H1 (cell line): ENCODE data around the gene BIN1. TPM values are rescaled to one million over a fixed set of nuclear protein-coding genes. Genes with fewer than 3 reads are reported as not detected.

Experiments
- CTCF ChIA-PET: fragments of 300-600 bp; sonication (Branson Sonifier 250); formaldehyde crosslinking; loops from one replicate; lab custom pipeline; 2021; ENCODE audit not compliant: partially characterized antibody; lab: Charles Lee
- POLR2A ChIA-PET: fragments of 300-600 bp; sonication (Branson Sonifier 250); formaldehyde crosslinking; loops from one replicate; lab custom pipeline; 2021; ENCODE audit warnings: inconsistent platforms; ENCODE audit not compliant: partially characterized antibody; lab: Charles Lee
- DNase-seq, 2 experiments: peaks; one replicate each; pipeline versions ENCODE4 v3.0.0 to v3.0.0-alpha.2; 2010 to 2022; ENCODE audit warnings: low spot score in 2 of 2, low read depth in 1 of 2, mixed read lengths in 1 of 2
- FAIRE-seq: peaks from 2 replicates; lab custom pipeline; 2011; peaks lifted over from hg19 to GRCh38; lab: Jason Lieb, UNC
- H2AFZ ChIP-seq: 2 replicates; pipeline ENCODE4 v1.8.1; 2012; ENCODE audit warnings: low read length, inconsistent platforms
- H2AK5ac ChIP-seq: 2 replicates; pipeline ENCODE4 v1.6.1; 2013; ENCODE audit warnings: low read depth, low read length
- H2BK120ac ChIP-seq: replicated peaks from 2 replicates; pipeline ENCODE3; 2013; ENCODE audit warnings: low read depth, low read length, inconsistent platforms
- H2BK12ac ChIP-seq: 2 replicates; pipeline ENCODE4 v1.6.1; 2013; ENCODE audit warnings: low read depth, low read length
- H2BK15ac ChIP-seq: 2 replicates; pipeline ENCODE4 v1.6.1; 2013; ENCODE audit warnings: low read length
- H2BK20ac ChIP-seq: 2 replicates; pipeline ENCODE4 v1.6.1; 2013; ENCODE audit warnings: low read length
- H2BK5ac ChIP-seq: 2 replicates; pipeline ENCODE4 v1.6.1; 2013; ENCODE audit warnings: low read depth, low read length
- H3K14ac ChIP-seq: 2 replicates; pipeline ENCODE4 v1.6.1; 2013; ENCODE audit warnings: inconsistent platforms; ENCODE audit not compliant: insufficient read length
- H3K18ac ChIP-seq: 2 replicates; pipeline ENCODE4 v1.6.1; 2013; ENCODE audit warnings: low read length; ENCODE audit errors: extremely low read depth
- H3K23ac ChIP-seq: 2 replicates; pipeline ENCODE4 v1.6.1; 2013; ENCODE audit warnings: inconsistent platforms; ENCODE audit not compliant: insufficient read length
- H3K23me2 ChIP-seq: 2 replicates; pipeline ENCODE4 v1.6.1; 2013; ENCODE audit warnings: low read depth, low read length
- H3K27ac ChIP-seq: 2 replicates; pipeline ENCODE4 v1.6.1; 2011; ENCODE audit warnings: low read depth, low read length, inconsistent platforms
- H3K27me3 ChIP-seq, 4 experiments: replicated peaks in 1 of 4; 1 replicate in 1 of 4; 2 replicates in 3 of 4; pipeline versions ENCODE4 v1.6.1 to v1.8.1; 2011 to 2013; ENCODE audit warnings: low read length in 3 of 4, mild to moderate bottlenecking in 3 of 4, inconsistent platforms in 2 of 4, mixed read lengths in 2 of 4, moderate library complexity in 1 of 4; ENCODE audit not compliant: control insufficient read depth in 3 of 4, insufficient read depth in 3 of 4; ENCODE audit errors: extremely low read depth in 1 of 4
- H3K36me3 ChIP-seq, 4 experiments: 2 replicates each; pipeline versions ENCODE4 v1.6.1 to v1.8.1; 2011 to 2013; ENCODE audit warnings: mild to moderate bottlenecking in 4 of 4, low read length in 3 of 4, moderate library complexity in 2 of 4, control low read depth in 1 of 4, inconsistent platforms in 1 of 4; ENCODE audit not compliant: insufficient read depth in 4 of 4, control insufficient read depth in 2 of 4
- H3K4ac ChIP-seq: replicated peaks from 2 replicates; pipeline ENCODE3; 2013; ENCODE audit warnings: low read length, low read depth, mixed read lengths, inconsistent platforms; ENCODE audit not compliant: insufficient read length
- H3K4me1 ChIP-seq, 4 experiments: replicated peaks in 1 of 4; 1 replicate in 1 of 4; 2 replicates in 3 of 4; pipeline versions ENCODE4 v1.6.1 to v1.8.1; 2011 to 2013; ENCODE audit warnings: low read length in 3 of 4, inconsistent platforms in 2 of 4, mixed read lengths in 1 of 4; ENCODE audit not compliant: insufficient read depth in 4 of 4, control insufficient read depth in 3 of 4
- H3K4me2 ChIP-seq, 2 experiments: 2 replicates each; pipeline versions ENCODE4 v1.6.1 to v1.8.1; 2011 to 2013; ENCODE audit warnings: low read depth in 2 of 2, low read length in 2 of 2, control low read depth in 1 of 2, inconsistent platforms in 1 of 2, mild to moderate bottlenecking in 1 of 2; ENCODE audit not compliant: insufficient read depth in 1 of 2
- H3K4me3 ChIP-seq, 4 experiments: fragments of 200-600, 300-600 bp in 1 of 4; sonication (generic), shearing (Covaris generic), sonication (Bioruptor Twin) in 1 of 4; 2 replicates each; pipeline versions ENCODE4 v1.5.1 to v1.8.1; 2011 to 2016; ENCODE audit warnings: low read length in 4 of 4, low read depth in 3 of 4, control low read depth in 2 of 4, inconsistent platforms in 2 of 4, mild to moderate bottlenecking in 2 of 4, mixed read lengths in 1 of 4, moderate library complexity in 1 of 4; ENCODE audit not compliant: insufficient read depth in 2 of 4; ENCODE audit errors: extremely low read depth in 1 of 4
- H3K56ac ChIP-seq: replicated peaks from 2 replicates; pipeline ENCODE3; 2013; ENCODE audit warnings: low read depth, mild to moderate bottlenecking, mixed read lengths, low read length, inconsistent platforms; ENCODE audit not compliant: insufficient read length
- H3K79me1 ChIP-seq: 2 replicates; pipeline ENCODE4 v1.6.1; 2013; ENCODE audit warnings: low read depth, low read length, control low read depth
- H3K79me2 ChIP-seq, 2 experiments: 2 replicates each; pipeline versions ENCODE4 v1.6.1 to v1.8.1; 2012 to 2013; ENCODE audit warnings: low read length in 2 of 2, mild to moderate bottlenecking in 2 of 2, inconsistent platforms in 1 of 2; ENCODE audit not compliant: insufficient read depth in 2 of 2, control insufficient read depth in 1 of 2
- H3K9ac ChIP-seq, 4 experiments: replicated peaks in 1 of 4; 1 replicate in 1 of 4; 2 replicates in 3 of 4; pipeline versions ENCODE4 v1.6.1 to v1.8.1; 2011 to 2013; ENCODE audit warnings: low read depth in 3 of 4, low read length in 3 of 4, control low read depth in 2 of 4, mild to moderate bottlenecking in 2 of 4, moderate library complexity in 2 of 4, inconsistent platforms in 1 of 4; ENCODE audit errors: extremely low read depth in 1 of 4
- H3K9me3 ChIP-seq, 2 experiments: 2 replicates each; pipeline versions ENCODE4 v1.6.1 to v1.8.1; 2012 to 2013; ENCODE audit warnings: mild to moderate bottlenecking in 2 of 2, moderate library complexity in 2 of 2, control low read depth in 1 of 2, inconsistent platforms in 1 of 2, low read depth in 1 of 2, low read length in 1 of 2, mixed read lengths in 1 of 2; ENCODE audit not compliant: insufficient read depth in 2 of 2
- H4K20me1 ChIP-seq, 2 experiments: replicated peaks in 1 of 2; 2 replicates each; pipeline versions ENCODE3 to v1.8.1; 2011 to 2013; ENCODE audit warnings: inconsistent platforms in 2 of 2, low read length in 2 of 2, mild to moderate bottlenecking in 1 of 2; ENCODE audit not compliant: insufficient read depth in 2 of 2, control insufficient read depth in 1 of 2
- H4K5ac ChIP-seq: 2 replicates; pipeline ENCODE4 v1.6.1; 2013; ENCODE audit warnings: low read length, low read depth, mixed read lengths, inconsistent platforms; ENCODE audit not compliant: insufficient read length
- H4K8ac ChIP-seq: 2 replicates; pipeline ENCODE4 v1.8.0; 2013; ENCODE audit warnings: mild to moderate bottlenecking, moderate library complexity, low read length, inconsistent platforms; ENCODE audit not compliant: insufficient read depth; ENCODE audit errors: extremely low read depth
- H4K91ac ChIP-seq: replicated peaks from 2 replicates; pipeline ENCODE3; 2013; ENCODE audit warnings: low read length, mixed read lengths, inconsistent platforms; ENCODE audit not compliant: insufficient read length
- CBX8 ChIP-seq: fragments of 300-800, 300-1000 bp; sonication (generic); IDR thresholded peaks from 2 replicates; pipeline ENCODE4 v1.7.1; 2016; ENCODE audit warnings: low read depth, low read length, borderline replicate concordance
- CTBP2 ChIP-seq: IDR thresholded peaks from 2 replicates; pipeline ENCODE4 v1.7.0; 2011; ENCODE audit warnings: borderline replicate concordance, mild to moderate bottlenecking, moderate library complexity, mixed read lengths, low read length; ENCODE audit not compliant: insufficient read depth, insufficient read length
- KDM5A ChIP-seq: fragments of 200-600 bp; IDR thresholded peaks from 2 replicates; pipeline ENCODE4 v1.7.1; 2012; ENCODE audit warnings: mild to moderate bottlenecking, low read length, inconsistent platforms, mixed read lengths
- RXRA ChIP-seq: IDR thresholded peaks from 2 replicates; pipeline ENCODE4 v1.6.1; 2011; ENCODE audit warnings: low read depth, mild to moderate bottlenecking, low read length, moderate library complexity; ENCODE audit not compliant: insufficient read depth
- TAF1 ChIP-seq: IDR thresholded peaks from 2 replicates; pipeline ENCODE4 v1.6.1; 2011; ENCODE audit warnings: mild to moderate bottlenecking, low read depth, low read length
- polyA plus RNA-seq, 7 experiments: library from polyadenylated mRNA; depleted of rRNA in 3 of 7; stranded (reverse) in 5 of 7; unstranded in 2 of 7; fragments of >200 nt in 5 of 7; fragments of 200-250 nt in 2 of 7; gene quantifications; 1 replicate in 5 of 7; 2 replicates in 1 of 7; 4 replicates in 1 of 7; pipeline versions ENCODE4 v1.2.1 to v1.2.3, GENCODE V29; 2011 to 2013; ENCODE audit warnings: missing spikeins in 2 of 7, mixed read lengths in 2 of 7
- small RNA-seq: library from polyadenylated mRNA; stranded (forward); fragments of <200 nt; extraction: miRNeasy Mini kit (QIAGEN cat#:217004); gene quantifications from one replicate; pipeline ENCODE3, GENCODE V24; 2013; ENCODE audit not compliant: insufficient read depth
- total RNA-seq: library from RNA; stranded (reverse); fragmentation: NEBNext Ultra II Directional; extraction: Animal tissue kit (Norgen Biotek cat#: 25700); gene quantifications from 2 replicates; pipeline ENCODE4 v1.2.1, GENCODE V29; 2021

BIN1 gene
- total and polyA plus RNA-seq, 2 of the 8 experiments (the other 6 are each of a cell fraction or from before 2014, with no cell fraction given) = 23.6 to 35.6 TPM

GRCh38 chr2:126998486-126998885 lies 108.5 kb downstream of the BIN1 start:
- H3K9ac ChIP-seq = no peak overlapping the region
- no peak overlapping the region for H3K18ac ChIP-seq
- no peak overlapping the region for H3K4ac ChIP-seq
- no peaks in the 10 kb centered on the region for H3K79me1 ChIP-seq
- H2AFZ ChIP-seq = no peak overlapping the region
- no peaks in the 10 kb centered on the region for H4K20me1 ChIP-seq
- ChIA-PET CTCF (no interaction called here), POLR2A (no interaction called here)
- H3K4me1 ChIP-seq = 0 out of 7 replicates have a peak, but pooled peaks cover 0 to 2% (median 0%) of the 10 kb centered on the region in 4 experiments
- H4K91ac ChIP-seq = no peak overlapping the region
- no peak overlapping the region for H2BK12ac ChIP-seq
- H4K8ac ChIP-seq = no peak overlapping the region
- H3K79me2 ChIP-seq = no peaks in the 10 kb centered on the region
- no peak overlapping the region for H3K4me3 ChIP-seq
- no peak overlapping the region for H2BK20ac ChIP-seq
- no peak overlapping the region for H2BK5ac ChIP-seq
- H3K23ac ChIP-seq = no peak overlapping the region
- no peaks in the 10 kb centered on the region for H3K9me3 ChIP-seq
- no peak overlapping the region for H3K56ac ChIP-seq
- H3K27ac ChIP-seq = no peak overlapping the region
- H2BK120ac ChIP-seq = no peak overlapping the region
- H3K27me3 ChIP-seq = no peaks in the 10 kb centered on the region
- DNase-seq (no peak), FAIRE-seq (no peak)
- H3K36me3 ChIP-seq = no peaks in the 10 kb centered on the region
- TF ChIP-seq RXRA = no peak
- no peak for TF ChIP-seq TAF1
- TF ChIP-seq KDM5A = no peak
- no peak for TF ChIP-seq CBX8
- no peak for TF ChIP-seq CTBP2
- H3K23me2 ChIP-seq = 0 out of 2 replicates have a peak, but pooled peaks cover 1% of the 10 kb centered on the region
- H2BK15ac ChIP-seq = no peak overlapping the region
- H3K4me2 ChIP-seq = no peak overlapping the region
- no peak overlapping the region for H3K14ac ChIP-seq
- H4K5ac ChIP-seq = no peak overlapping the region
- H2AK5ac ChIP-seq = no peak overlapping the region

Small RNA genes lying within 50 kb of the gene (small RNA-seq; reads per million reads assigned to genes)
- not detected for gene RNU7-182P

Other genes with a start within 250 kb of the BIN1 start
- not detected in 2 replicates for gene TEX51, start 208.3 kb downstream of the BIN1 start, total RNA-seq
- not detected in 2 replicates for gene TEX51, start 208.3 kb downstream of the BIN1 start, polyA plus RNA-seq (2011; rRNA removed)
- 2.8 and 3.2 TPM in 2 replicates for gene CYP27C1, start 113.1 kb upstream of the BIN1 start, total RNA-seq
- 1.3 and 1.4 TPM in 2 replicates for gene CYP27C1, start 113.1 kb upstream of the BIN1 start, polyA plus RNA-seq (2011; rRNA removed)
- 48.9 and 52.3 TPM in 2 replicates for gene ERCC3, start 187.0 kb upstream of the BIN1 start, total RNA-seq
- gene ERCC3, start 187.0 kb upstream of the BIN1 start, polyA plus RNA-seq (2011; rRNA removed) = 41.8 and 44.8 TPM in 2 replicates